Measurements from ENCODE around the gene ATP11A. TPM values are rescaled to one million over a fixed set of nuclear protein-coding genes. Genes with fewer than 3 reads are reported as not detected.

The ATP11A gene
- total RNA-seq, 1 experiment from 2014 or later, result 80.4 TPM

GRCh38 chr13:112730157-112730671 lies 40.4 kb downstream of the ATP11A start:
- intact Hi-C loops (cut with micrococcal nuclease), result loop anchor here (5.0 kb wide), 1 partner anchor 142 kb away; no protein-coding TSS in a partner anchor
- Histone ChIP-seq H3K36me3 (ENCODE audit: control insufficient read depth in 1 of 2, insufficient read depth in 2 of 2, low read length in 2 of 2) (no peaks in the 10 kb centered on the region), H3K79me2 (ENCODE audit: insufficient read depth, low read length) (peaks cover 70% of the 10 kb centered on the region), H3K4me1 (ENCODE audit: control insufficient read depth in 1 of 2, insufficient read depth in 2 of 2, low read length in 2 of 2) (peaks cover 47 to 48% of the 10 kb centered on the region in 2 experiments), H3K4me2 (ENCODE audit: low read length) (no peak overlapping the region), H3K27ac (ENCODE audit: low read depth, low read length) (no peak overlapping the region), H2AFZ (ENCODE audit: low read depth, low read length, poor library complexity, severe bottlenecking) (no peak overlapping the region), H4K20me1 (ENCODE audit: insufficient read depth) (0 out of 2 replicates have a peak, but pooled peaks cover 8% of the 10 kb centered on the region), H3K9me3 (ENCODE audit: control insufficient read depth in 1 of 2, insufficient read depth in 1 of 2, low read depth in 1 of 2, low read length in 2 of 2) (no peaks in the 10 kb centered on the region), H3K4me3 (replicated peaks in 1 of 2; ENCODE audit: low read depth in 1 of 2, low read length in 2 of 2) (no peak overlapping the region), H3K9ac (ENCODE audit: low read length) (no peak overlapping the region), H3K27me3 (ENCODE audit: insufficient read depth, low read length) (no peaks in the 10 kb centered on the region), H3K9me2 (ENCODE audit: insufficient read depth) (no peaks in the 10 kb centered on the region)
- DNase-seq (ENCODE audit: low read depth, low spot score), result no peak
- RAD21 ChIA-PET (ENCODE audit: low non-redundant PET in 1 of 2, low total read pairs in 2 of 2, uncharacterized antibody in 2 of 2, unreplicated experiment in 2 of 2), result no interaction called here
- CTCF ChIA-PET, result no interaction called here
- POLR2A ChIA-PET, result no interaction called here
- TF ChIP-seq YY1 (IDR thresholded peaks at IDR 0.05; ENCODE audit: extremely low read depth, insufficient replicate concordance, low read depth, low read length), result no peak
- TF ChIP-seq ZFX (IDR thresholded peaks at IDR 0.05), result no peak
- no peak for TF ChIP-seq SP1 (IDR thresholded peaks at IDR 0.05; ENCODE audit: low read depth)
- no peak for TF ChIP-seq ZBTB33 (IDR thresholded peaks at IDR 0.05; ENCODE audit: extremely low read depth, insufficient replicate concordance, low read length)
- no peak for TF ChIP-seq SIN3A (IDR thresholded peaks at IDR 0.05; ENCODE audit: low read depth)
- BruUV-seq (replicated peaks), result no TSS peak
- no peak for ATAC-seq

All from HCT116 (cell line).